K562 (cell line): Measurements from ENCODE around the gene KMT2E. TPM values are rescaled to one million over a fixed set of nuclear protein-coding genes. Genes with fewer than 3 reads are reported as not detected.

Experiments
- CTBP1 ChIP-seq: fragments of 450-650 bp; IDR thresholded peaks from 2 replicates; pipeline ENCODE4 v1.6.1; 2016; ENCODE audit warnings: borderline replicate concordance
- EP300 ChIP-seq: IDR thresholded peaks from 2 replicates; pipeline ENCODE4 v1.6.1; 2012; ENCODE audit warnings: low read length, improper control_type of control experiment
- GABPB1 ChIP-seq: sonication (generic); formaldehyde crosslinking; IDR thresholded peaks from 2 replicates; pipeline ENCODE4 v1.8.0; 2022; ENCODE audit warnings: mild to moderate bottlenecking, missing genetic modification reagents
- GATA2 ChIP-seq: sonication (generic); formaldehyde crosslinking; IDR thresholded peaks from 2 replicates; pipeline ENCODE4 v1.4.0; 2020; ENCODE audit warnings: mild to moderate bottlenecking, missing genetic modification reagents
- GATAD2A ChIP-seq: fragments of 450-650 bp; IDR thresholded peaks from 2 replicates; pipeline ENCODE4 v1.6.1; 2017
- HLTF ChIP-seq: fragments of 450-650 bp; IDR thresholded peaks from 2 replicates; pipeline ENCODE4 v1.6.1; 2016
- KDM1A ChIP-seq, 2 experiments: fragments of 450-650 bp; IDR thresholded peaks; 2 replicates each; pipeline ENCODE4 v1.6.1; 2016; ENCODE audit warnings: mild to moderate bottlenecking in 2 of 2
- LARP7 ChIP-seq: fragments of 450-650 bp; IDR thresholded peaks from 2 replicates; pipeline ENCODE4 v1.6.1; 2016
- LCOR ChIP-seq: sonication (generic); formaldehyde crosslinking; IDR thresholded peaks from 2 replicates; pipeline ENCODE4 v1.8.0; 2022; ENCODE audit warnings: mild to moderate bottlenecking, missing genetic modification reagents
- MED1 ChIP-seq: sonication (generic); formaldehyde crosslinking; IDR thresholded peaks from 2 replicates; pipeline ENCODE4 v1.8.1; 2023; ENCODE audit warnings: missing genetic modification reagents, borderline replicate concordance
- POLR3A ChIP-seq: IDR thresholded peaks from 2 replicates; pipeline ENCODE4 v1.6.1; 2011; ENCODE audit warnings: borderline replicate concordance, mild to moderate bottlenecking, moderate library complexity; ENCODE audit not compliant: insufficient read length, insufficient read depth; ENCODE audit errors: extremely low read depth
- TCF7 ChIP-seq: sonication (generic); IDR thresholded peaks from 2 replicates; pipeline ENCODE4 v1.6.1; 2016; ENCODE audit warnings: antibody characterized with exemption, borderline replicate concordance
- ZBTB8A ChIP-seq: fragments of 450-650 bp; IDR thresholded peaks from 2 replicates; pipeline ENCODE4 v1.6.1; 2018; ENCODE audit warnings: mild to moderate bottlenecking, moderate library complexity; ENCODE audit not compliant: partially characterized antibody
- ZNF589 ChIP-seq: fragments of 200-800 bp; sonication (Bioruptor generic); IDR thresholded peaks from 2 replicates; pipeline ENCODE4 v1.6.1; 2016; ENCODE audit warnings: low read depth, missing genetic modification characterization, missing compliant biosample characterization
- polyA plus RNA-seq, 8 experiments: library from polyadenylated mRNA; depleted of rRNA in 4 of 8; stranded (reverse) in 5 of 8; unstranded in 3 of 8; fragments of >200 nt; fragmentation: Nextera tagmentation in 2 of 8; fragmentation: Illumina TruSeq in 1 of 8; extraction: Ambion mirVana in 2 of 8; extraction: Trizol in 1 of 8; gene quantifications; 2 replicates each; pipeline versions ENCODE4 v1.2.1 to v1.2.3, GENCODE V29; 2011 to 2014; ENCODE audit warnings: inconsistent platforms in 1 of 8, missing spikeins in 1 of 8
- total RNA-seq, 7 experiments: library from RNA; depleted of rRNA in 6 of 7; stranded (reverse); fragments of >200 nt in 6 of 7; fragmentation: Illumina TruSeq in 2 of 7; extraction: Trizol in 2 of 7; gene quantifications; 2 replicates each; pipeline versions ENCODE4 v1.2.1 to v1.2.3, GENCODE V29; 2011 to 2021; ENCODE audit warnings: low replicate concordance in 1 of 7
- TF ChIP-seq, protein P1 (sequence below), 2 experiments: fragments of 450-650 bp in 1 of 2; sonication (generic) in 1 of 2; formaldehyde crosslinking in 1 of 2; IDR thresholded peaks; 2 replicates each; pipeline versions ENCODE4 v1.7.1 to v1.9.0; 2016 to 2022; ENCODE audit warnings: inconsistent platforms in 1 of 2, mild to moderate bottlenecking in 1 of 2, missing genetic modification reagents in 1 of 2
- TF ChIP-seq, protein P2 (sequence below), 2 experiments: fragments of 450-650 bp; IDR thresholded peaks; 2 replicates each; pipeline ENCODE4 v1.6.1; 2016
- TF ChIP-seq, protein P3 (sequence below): fragments of 450-650 bp; conservative IDR thresholded peaks from 2 replicates; pipeline ENCODE4 v1.6.1; 2016; ENCODE audit warnings: missing genetic modification characterization, low read depth, mild to moderate bottlenecking, control low read depth, missing compliant biosample characterization

Gene KMT2E
- total and polyA plus RNA-seq, 9 of the 15 experiments (the other 6 are each of a cell fraction or from before 2014, with no cell fraction given), result 8.9 to 55.3 (median 38.1) TPM

DNA sequence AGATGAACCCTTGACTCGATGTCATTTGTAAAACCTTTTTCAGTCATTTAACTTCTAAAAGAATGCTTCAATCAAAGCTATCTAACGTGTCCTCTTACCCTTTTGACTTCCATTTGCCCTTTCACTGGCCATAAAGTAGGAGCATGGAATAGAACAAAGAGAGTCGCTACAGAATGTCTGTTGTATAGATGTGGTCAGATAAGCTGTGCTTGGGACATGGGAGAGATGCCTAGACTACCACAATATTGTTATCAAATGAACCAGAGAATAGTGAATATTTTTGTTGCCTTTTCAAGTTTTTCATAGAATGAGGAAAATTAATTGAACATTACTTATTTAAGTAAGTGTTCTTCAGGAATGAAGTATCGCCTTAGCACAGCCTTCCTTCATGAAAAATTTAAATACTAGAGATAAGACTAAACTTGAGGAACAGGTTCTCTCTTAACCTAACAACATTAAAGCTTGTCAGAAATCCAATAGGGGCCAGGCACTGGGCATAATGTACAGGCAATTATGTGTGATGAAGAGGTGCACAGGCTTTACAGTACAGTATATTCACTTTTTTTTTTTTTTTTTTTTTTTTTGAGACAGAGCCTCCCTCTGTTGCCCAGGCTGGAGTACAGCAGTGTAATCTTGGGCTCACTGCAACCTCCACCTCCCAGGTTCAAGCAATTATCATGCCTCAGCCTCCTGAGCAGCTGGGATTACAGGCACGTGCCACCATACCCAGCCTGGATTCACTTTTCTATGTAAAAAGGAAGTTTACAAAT, 7.5 kb upstream of the KMT2E start (continued):
- TF ChIP-seq, protein P1, sequence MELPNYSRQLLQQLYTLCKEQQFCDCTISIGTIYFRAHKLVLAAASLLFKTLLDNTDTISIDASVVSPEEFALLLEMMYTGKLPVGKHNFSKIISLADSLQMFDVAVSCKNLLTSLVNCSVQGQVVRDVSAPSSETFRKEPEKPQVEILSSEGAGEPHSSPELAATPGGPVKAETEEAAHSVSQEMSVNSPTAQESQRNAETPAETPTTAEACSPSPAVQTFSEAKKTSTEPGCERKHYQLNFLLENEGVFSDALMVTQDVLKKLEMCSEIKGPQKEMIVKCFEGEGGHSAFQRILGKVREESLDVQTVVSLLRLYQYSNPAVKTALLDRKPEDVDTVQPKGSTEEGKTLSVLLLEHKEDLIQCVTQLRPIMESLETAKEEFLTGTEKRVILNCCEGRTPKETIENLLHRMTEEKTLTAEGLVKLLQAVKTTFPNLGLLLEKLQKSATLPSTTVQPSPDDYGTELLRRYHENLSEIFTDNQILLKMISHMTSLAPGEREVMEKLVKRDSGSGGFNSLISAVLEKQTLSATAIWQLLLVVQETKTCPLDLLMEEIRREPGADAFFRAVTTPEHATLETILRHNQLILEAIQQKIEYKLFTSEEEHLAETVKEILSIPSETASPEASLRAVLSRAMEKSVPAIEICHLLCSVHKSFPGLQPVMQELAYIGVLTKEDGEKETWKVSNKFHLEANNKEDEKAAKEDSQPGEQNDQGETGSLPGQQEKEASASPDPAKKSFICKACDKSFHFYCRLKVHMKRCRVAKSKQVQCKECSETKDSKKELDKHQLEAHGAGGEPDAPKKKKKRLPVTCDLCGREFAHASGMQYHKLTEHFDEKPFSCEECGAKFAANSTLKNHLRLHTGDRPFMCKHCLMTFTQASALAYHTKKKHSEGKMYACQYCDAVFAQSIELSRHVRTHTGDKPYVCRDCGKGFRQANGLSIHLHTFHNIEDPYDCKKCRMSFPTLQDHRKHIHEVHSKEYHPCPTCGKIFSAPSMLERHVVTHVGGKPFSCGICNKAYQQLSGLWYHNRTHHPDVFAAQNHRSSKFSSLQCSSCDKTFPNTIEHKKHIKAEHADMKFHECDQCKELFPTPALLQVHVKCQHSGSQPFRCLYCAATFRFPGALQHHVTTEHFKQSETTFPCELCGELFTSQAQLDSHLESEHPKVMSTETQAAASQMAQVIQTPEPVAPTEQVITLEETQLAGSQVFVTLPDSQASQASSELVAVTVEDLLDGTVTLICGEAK (IDR thresholded peaks at IDR 0.05), result no peak
- TF ChIP-seq, protein P1 (CRISPR knock-in tag; IDR thresholded peaks at IDR 0.05), result no peak
- peak; percentile 77 to 81 for TF ChIP-seq KDM1A (IDR thresholded peaks at IDR 0.05)
- TF ChIP-seq ZNF589 (CRISPR knock-in tag), result no peak
- peak; percentile 56 for TF ChIP-seq GATA2 (CRISPR knock-in tag)
- TF ChIP-seq CTBP1, result no peak; the same call in 1 of the 2 replicates
- no peak for TF ChIP-seq POLR3A
- TF ChIP-seq GATAD2A, result no peak
- TF ChIP-seq MED1 (CRISPR knock-in tag), result no peak
- peak; percentile 36; the same call in 1 of the 2 replicates for TF ChIP-seq EP300
- TF ChIP-seq ZBTB8A, result no peak
- no peak for TF ChIP-seq HLTF
- TF ChIP-seq TCF7, result no peak
- no peak for TF ChIP-seq LARP7
- TF ChIP-seq, protein P2, sequence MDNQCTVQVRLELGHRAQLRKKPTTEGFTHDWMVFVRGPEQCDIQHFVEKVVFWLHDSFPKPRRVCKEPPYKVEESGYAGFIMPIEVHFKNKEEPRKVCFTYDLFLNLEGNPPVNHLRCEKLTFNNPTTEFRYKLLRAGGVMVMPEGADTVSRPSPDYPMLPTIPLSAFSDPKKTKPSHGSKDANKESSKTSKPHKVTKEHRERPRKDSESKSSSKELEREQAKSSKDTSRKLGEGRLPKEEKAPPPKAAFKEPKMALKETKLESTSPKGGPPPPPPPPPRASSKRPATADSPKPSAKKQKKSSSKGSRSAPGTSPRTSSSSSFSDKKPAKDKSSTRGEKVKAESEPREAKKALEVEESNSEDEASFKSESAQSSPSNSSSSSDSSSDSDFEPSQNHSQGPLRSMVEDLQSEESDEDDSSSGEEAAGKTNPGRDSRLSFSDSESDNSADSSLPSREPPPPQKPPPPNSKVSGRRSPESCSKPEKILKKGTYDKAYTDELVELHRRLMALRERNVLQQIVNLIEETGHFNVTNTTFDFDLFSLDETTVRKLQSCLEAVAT (IDR thresholded peaks at IDR 0.05), result no peak
- no peak for TF ChIP-seq GABPB1
- TF ChIP-seq, protein P3, sequence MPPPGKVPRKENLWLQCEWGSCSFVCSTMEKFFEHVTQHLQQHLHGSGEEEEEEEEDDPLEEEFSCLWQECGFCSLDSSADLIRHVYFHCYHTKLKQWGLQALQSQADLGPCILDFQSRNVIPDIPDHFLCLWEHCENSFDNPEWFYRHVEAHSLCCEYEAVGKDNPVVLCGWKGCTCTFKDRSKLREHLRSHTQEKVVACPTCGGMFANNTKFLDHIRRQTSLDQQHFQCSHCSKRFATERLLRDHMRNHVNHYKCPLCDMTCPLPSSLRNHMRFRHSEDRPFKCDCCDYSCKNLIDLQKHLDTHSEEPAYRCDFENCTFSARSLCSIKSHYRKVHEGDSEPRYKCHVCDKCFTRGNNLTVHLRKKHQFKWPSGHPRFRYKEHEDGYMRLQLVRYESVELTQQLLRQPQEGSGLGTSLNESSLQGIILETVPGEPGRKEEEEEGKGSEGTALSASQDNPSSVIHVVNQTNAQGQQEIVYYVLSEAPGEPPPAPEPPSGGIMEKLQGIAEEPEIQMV (tag), result no peak
- TF ChIP-seq LCOR (CRISPR knock-in tag), result no peak
